NK-92 treated with Interleukin-12 subunit alpha and Interleukin-12 subunit beta, amount 100 ng/mL, for 24 hours (cell line): Measurements from ENCODE around the gene SMARCB1.

Experiments
- DNase-seq: peaks from one replicate; lab custom pipeline; 2025; lab: John Stamatoyannopoulos, UW

SMARCB1 gene

GRCh38 chr22:23884140-23884539 lies 97.4 kb downstream of the SMARCB1 start:
- DNase-seq, result no peak
